ENCODE results near the gene FAM180A.

The FAM180A gene

DNA sequence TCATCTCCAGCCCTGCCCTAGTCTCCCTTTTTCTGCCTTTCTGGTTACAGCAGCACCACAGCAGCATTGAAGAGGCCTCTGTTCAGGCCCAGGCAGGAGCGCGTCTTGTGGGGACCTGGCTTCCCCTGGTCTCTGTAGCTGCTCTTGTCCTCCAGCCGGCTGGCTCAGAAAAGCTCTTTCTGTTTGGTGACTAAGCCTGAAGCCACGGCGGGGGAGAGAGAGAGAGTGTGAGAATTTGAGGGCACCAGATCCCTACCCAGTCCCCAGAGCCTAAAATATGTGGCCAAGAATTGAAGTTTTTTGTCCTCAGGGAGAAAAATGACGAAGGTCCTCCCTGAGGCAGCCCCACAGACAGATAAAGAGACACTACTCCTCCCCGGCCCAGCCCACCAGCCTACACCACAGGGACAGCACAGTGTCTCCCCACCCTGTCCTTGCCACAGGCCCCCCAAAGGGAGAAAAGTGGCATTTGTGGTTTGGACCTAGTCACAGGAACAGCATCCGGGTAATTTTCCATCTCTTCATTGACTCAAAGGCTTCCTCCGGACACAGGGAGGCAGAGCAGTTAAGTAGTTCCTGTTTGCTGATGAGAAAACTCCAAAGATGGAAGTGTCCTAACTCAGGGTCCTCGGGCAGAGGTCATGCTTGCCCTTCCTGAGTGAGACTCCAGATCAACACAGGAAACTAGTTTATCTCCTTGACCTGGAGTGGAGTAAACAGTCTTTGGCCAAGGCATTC lies 13.3 kb upstream of the FAM180A start:
- Histone ChIP-seq H3K4me1 (ENCODE audit: insufficient read depth, low read length) (peaks cover 13% of the 10 kb centered on the region; the same call in 1 of the 2 replicates), H3K9ac (ENCODE audit: low read depth, low read length) (no peak overlapping the region), H3K9me3 (ENCODE audit: control insufficient read depth, insufficient read depth, low read length) (no peaks in the 10 kb centered on the region; the same call in 1 of the 2 replicates), H3K36me3 (ENCODE audit: insufficient read depth, low read length) (peaks cover 3% of the 10 kb centered on the region; the same call in 1 of the 2 replicates)

DNA sequence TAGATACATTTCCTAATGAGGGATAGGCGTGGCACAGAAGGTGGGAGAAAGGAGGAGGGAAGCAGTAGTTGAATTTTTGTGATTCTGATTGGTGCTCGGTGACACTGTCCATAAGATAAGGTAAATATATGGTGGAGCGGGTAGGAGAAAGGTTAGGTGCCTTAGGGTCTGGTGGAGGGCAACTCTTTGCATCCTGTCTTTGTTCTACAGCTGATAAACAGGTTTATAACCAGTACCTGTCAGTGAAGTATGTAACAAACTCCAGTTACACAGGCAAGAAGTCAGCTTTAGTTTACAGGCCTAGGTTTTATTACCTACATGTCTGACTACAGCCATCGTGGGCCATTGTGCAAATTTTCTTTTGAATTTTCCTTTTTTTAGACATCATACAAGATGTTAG lies 10.9 kb upstream of the FAM180A start:
- Histone ChIP-seq H3K4me1 (ENCODE audit: insufficient read depth, low read length) (peaks cover 10% of the 10 kb centered on the region; the same call in 1 of the 2 replicates), H3K36me3 (ENCODE audit: insufficient read depth, low read length) (peaks cover 3% of the 10 kb centered on the region; the same call in 1 of the 2 replicates), H3K9ac (ENCODE audit: low read depth, low read length) (no peak overlapping the region), H3K9me3 (ENCODE audit: control insufficient read depth, insufficient read depth, low read length) (no peaks in the 10 kb centered on the region; the same call in 1 of the 2 replicates)

DNA sequence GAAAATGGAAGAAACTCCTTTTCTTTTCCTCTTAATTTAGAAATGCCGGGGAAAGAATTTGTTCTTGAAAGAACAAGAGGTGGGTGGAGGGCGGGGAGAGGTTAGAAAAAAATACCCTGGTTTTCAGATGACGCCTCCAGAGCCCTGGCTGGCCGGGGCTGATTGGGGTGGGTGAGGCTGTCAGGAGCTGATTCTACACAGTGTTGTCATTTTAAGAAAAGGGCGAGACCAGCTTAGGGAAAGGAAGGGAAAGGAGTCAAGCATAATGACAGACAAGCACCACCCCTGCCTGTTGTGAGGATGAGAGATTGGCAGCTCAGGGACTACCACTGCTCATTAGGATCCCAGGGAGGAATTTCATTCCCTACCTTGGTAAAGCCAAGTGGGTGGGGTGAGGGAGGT lies 9.9 kb upstream of the FAM180A start:
- Histone ChIP-seq H3K36me3 (ENCODE audit: insufficient read depth, low read length) (peaks cover 3% of the 10 kb centered on the region; the same call in 1 of the 2 replicates), H3K4me1 (ENCODE audit: insufficient read depth, low read length) (peaks cover 13% of the 10 kb centered on the region), H3K9ac (ENCODE audit: low read depth, low read length) (no peak overlapping the region), H3K9me3 (ENCODE audit: control insufficient read depth, insufficient read depth, low read length) (no peaks in the 10 kb centered on the region; the same call in 1 of the 2 replicates)

DNA sequence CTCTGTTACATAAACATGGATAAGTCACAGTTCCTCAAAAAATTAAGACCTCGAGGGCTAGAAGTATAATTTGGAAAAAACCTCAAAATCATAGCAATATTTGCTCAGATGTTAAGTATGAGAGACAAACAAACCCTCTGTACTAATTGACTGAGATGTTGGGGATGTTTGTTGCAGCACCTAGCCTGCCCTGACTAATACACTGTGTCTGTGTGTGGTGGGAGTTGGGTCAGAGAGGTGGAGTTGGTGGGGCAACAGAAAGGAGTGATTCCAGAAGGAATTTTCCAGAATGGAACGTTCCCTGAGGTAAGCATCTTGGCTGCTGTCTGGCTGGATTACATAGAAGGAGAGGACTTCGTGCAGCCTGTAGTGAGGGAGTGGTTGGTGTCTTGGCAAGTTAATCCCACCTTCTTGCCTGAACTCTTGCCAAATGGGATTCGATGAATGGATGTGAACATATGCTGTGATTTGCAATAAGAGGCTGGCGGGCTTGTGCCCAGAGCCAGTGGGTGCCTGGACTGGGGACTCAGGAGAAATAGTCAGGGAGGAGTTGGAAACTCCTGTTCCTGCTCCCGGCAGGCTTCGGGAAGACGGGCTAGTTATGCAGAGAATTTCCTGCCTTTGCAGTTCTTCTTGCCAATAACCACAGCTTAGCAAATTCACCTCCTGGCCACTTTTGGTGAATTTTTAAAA lies 9.3 kb upstream of the FAM180A start:
- H3K9ac ChIP-seq (ENCODE audit: low read depth, low read length), result no peak overlapping the region
- no peaks in the 10 kb centered on the region; the same call in 1 of the 2 replicates for H3K9me3 ChIP-seq (ENCODE audit: control insufficient read depth, insufficient read depth, low read length)
- H3K4me1 ChIP-seq (ENCODE audit: insufficient read depth, low read length), result peaks cover 13% of the 10 kb centered on the region
- H3K36me3 ChIP-seq (ENCODE audit: insufficient read depth, low read length), result peaks cover 1% of the 10 kb centered on the region; the same call in 1 of the 2 replicates

DNA sequence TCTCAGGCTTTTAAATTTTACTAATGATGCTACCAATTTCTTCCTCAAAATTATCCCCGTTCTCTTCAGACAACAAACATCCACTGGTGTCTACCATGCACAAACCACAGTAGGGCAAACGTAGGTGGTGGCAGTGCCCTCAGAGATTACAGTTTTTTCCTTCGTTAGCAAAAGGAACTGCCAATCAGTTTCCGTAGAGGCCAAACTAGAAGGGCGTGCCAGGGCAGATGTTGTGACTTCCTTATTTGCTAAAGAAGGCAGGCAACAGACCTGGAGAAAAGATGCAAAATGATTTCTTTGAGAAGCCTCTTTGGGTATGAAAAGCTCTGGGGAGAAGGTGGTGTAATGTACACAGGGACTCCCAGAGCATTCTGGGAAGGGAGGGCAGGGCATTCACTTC lies 7.6 kb upstream of the FAM180A start:
- H3K9me3 ChIP-seq (ENCODE audit: control insufficient read depth, insufficient read depth, low read length), result no peaks in the 10 kb centered on the region; the same call in 1 of the 2 replicates
- H3K9ac ChIP-seq (ENCODE audit: low read depth, low read length), result no peak overlapping the region
- H3K4me1 ChIP-seq (ENCODE audit: insufficient read depth, low read length), result peaks cover 13% of the 10 kb centered on the region
- H3K36me3 ChIP-seq (ENCODE audit: insufficient read depth, low read length), result no peaks in the 10 kb centered on the region

DNA sequence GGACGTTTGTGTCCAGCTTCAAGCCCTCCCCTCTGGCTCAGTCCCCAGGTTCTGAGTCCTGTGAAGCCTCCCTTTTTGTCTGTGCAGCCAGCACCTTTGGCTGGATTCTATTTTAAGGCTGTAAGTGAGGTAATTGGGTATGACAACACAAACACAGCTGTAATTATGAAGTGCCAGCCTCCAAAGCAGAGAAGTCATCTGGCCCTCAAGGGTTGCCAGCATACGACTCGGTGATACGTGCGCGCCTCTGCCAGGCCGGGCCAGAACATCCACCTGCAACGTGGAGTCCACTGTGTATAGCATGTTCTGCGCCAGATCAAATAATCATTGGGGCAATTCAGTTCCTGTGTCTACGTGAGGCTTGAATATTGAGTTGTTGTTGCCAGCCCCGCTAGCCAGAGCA lies 6.7 kb upstream of the FAM180A start:
- Histone ChIP-seq H3K4me1 (ENCODE audit: insufficient read depth, low read length) (peaks cover 13% of the 10 kb centered on the region), H3K36me3 (ENCODE audit: insufficient read depth, low read length) (no peaks in the 10 kb centered on the region), H3K9me3 (ENCODE audit: control insufficient read depth, insufficient read depth, low read length) (no peaks in the 10 kb centered on the region; the same call in 1 of the 2 replicates), H3K9ac (ENCODE audit: low read depth, low read length) (no peak overlapping the region)

DNA sequence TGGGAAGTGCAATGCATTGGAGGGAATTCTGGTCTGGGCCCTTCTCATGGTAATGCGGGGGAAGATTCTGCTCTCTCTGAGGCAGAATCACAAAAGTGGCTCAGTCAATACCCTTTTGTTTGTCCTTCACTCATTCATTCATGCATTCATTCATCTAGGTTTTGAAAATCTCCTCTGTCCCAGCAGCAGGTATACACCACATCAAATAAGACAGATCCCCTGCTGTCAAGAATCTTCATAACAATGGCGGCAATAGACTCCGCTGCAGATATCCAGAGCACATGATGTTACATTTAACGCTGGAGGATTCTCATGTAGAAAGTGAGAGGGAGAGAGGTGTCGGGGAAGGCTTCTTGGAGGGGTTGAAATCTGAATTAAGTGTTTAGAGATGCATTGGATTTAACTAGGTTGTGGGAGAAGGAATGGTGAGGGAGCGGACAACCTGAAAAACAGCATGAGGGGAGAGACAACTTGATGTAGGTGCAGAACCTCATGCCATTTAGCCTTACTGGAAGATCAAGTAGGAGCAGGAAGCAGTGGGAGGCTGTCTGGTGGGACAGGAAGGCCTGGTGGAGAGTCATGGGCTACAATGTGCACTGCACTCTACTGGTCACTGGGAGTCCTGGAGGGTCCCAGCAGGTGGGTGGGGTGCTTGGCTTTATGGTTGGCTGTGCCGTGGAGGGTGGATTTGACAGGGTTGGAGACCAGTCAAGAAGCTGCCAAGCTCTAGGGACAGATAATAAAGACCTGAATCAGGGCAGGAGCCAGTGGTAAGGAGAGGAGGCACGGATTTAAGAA lies 5.2 kb upstream of the FAM180A start:
- Histone ChIP-seq H3K4me1 (ENCODE audit: insufficient read depth, low read length) (peaks cover 7% of the 10 kb centered on the region), H3K9me3 (ENCODE audit: control insufficient read depth, insufficient read depth, low read length) (no peaks in the 10 kb centered on the region; the same call in 1 of the 2 replicates), H3K9ac (ENCODE audit: low read depth, low read length) (no peak overlapping the region; the same call in 1 of the 2 replicates), H3K36me3 (ENCODE audit: insufficient read depth, low read length) (no peaks in the 10 kb centered on the region)

DNA sequence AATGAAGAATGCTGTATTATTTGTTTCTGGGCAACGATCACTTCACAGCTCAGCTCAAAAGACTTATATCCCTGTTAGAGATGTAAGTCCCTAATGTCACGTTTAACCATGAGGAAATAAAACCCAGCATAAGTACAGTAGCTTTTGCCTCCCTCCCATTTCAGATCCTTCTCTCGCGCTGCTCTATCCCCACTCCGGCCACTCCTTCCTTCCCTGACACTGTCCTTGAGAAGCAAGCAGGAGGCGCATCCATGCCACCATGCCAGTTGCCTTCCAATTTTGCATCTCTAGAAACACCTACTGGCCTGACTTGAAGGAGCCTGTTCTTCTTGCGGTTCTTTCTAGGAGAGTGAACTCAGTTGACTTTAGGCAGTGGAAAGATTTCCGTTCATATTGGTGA lies 1.2 kb downstream of the FAM180A start:
- Histone ChIP-seq H3K9ac (ENCODE audit: low read depth, low read length) (no peak overlapping the region), H3K36me3 (ENCODE audit: insufficient read depth, low read length) (no peaks in the 10 kb centered on the region), H3K9me3 (ENCODE audit: control insufficient read depth, insufficient read depth, low read length) (no peaks in the 10 kb centered on the region), H3K4me1 (ENCODE audit: insufficient read depth, low read length) (peaks cover 8% of the 10 kb centered on the region; the same call in 1 of the 2 replicates)

DNA sequence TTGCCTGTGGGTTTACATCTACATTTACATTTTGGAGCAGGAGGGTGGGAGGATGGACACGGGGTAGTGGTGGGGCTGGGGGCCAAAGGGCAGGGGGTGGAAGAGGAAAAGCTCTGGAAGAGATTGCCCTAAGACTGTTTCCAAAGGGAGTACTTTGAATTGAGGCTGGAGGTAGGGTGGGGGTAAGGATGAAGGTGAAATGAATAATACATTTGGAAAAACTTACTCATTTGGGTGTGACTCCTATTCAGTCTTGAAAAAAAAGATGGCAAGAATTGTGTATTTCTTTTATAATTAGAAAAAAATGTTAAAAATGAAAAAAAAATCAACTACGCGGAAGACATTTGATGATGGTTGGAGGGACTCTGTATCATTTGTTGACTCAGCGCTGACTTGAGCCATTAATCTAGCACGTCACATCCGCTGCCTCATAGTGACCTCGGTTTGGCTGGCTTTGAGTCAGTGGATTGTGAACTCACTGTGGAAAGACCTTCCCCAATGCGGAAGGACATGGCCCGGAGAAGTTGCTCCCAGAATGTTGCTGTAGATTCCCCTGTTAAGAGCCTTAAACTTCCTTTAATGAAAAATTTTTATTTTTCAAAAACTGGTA lies 2.8 kb downstream of the FAM180A start:
- Histone ChIP-seq H3K9me3 (ENCODE audit: control insufficient read depth, insufficient read depth, low read length) (no peaks in the 10 kb centered on the region), H3K36me3 (ENCODE audit: insufficient read depth, low read length) (no peaks in the 10 kb centered on the region), H3K9ac (ENCODE audit: low read depth, low read length) (no peak overlapping the region), H3K4me1 (ENCODE audit: insufficient read depth, low read length) (peaks cover 8% of the 10 kb centered on the region; the same call in 1 of the 2 replicates)

DNA sequence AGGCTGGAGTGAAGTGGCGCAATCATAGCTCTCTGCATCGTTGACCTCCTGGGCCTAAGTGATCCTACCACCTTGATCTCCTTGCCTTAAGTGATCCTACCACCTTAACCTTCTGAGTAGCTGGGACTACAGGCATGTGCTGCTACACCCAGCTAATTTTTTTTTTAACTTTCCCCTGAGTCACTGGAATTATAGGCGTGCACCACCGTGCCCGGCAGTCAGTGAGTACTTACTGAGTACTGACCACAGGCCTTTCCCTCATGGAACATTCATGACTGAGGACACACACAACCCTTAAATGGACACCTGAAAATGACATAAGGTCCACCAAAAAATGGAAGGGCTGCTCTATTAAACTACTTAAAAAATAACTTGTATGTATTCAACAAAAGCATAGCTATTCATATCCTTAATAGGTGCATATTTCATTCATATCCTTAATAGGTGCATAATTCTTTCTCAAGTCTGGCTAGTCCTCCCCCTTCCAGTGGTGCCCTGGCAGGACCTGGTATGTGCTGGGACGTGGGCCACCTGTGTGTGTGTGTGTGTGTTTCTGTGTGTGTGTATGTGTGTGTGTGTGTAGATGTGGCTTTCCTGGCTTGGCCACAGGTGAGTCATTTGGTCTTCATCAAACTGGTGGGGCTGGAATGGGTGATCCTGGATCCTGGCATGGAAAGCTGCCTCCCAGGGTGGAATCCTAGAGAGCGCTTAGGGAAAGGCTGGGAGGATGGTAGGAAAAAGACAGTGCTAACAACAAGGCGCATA lies 3.5 kb downstream of the FAM180A start:
- no peaks in the 10 kb centered on the region for H3K9me3 ChIP-seq (ENCODE audit: control insufficient read depth, insufficient read depth, low read length)
- H3K9ac ChIP-seq (ENCODE audit: low read depth, low read length), result no peak overlapping the region
- peaks cover 8% of the 10 kb centered on the region; the same call in 1 of the 2 replicates for H3K4me1 ChIP-seq (ENCODE audit: insufficient read depth, low read length)
- H3K36me3 ChIP-seq (ENCODE audit: insufficient read depth, low read length), result no peaks in the 10 kb centered on the region

DNA sequence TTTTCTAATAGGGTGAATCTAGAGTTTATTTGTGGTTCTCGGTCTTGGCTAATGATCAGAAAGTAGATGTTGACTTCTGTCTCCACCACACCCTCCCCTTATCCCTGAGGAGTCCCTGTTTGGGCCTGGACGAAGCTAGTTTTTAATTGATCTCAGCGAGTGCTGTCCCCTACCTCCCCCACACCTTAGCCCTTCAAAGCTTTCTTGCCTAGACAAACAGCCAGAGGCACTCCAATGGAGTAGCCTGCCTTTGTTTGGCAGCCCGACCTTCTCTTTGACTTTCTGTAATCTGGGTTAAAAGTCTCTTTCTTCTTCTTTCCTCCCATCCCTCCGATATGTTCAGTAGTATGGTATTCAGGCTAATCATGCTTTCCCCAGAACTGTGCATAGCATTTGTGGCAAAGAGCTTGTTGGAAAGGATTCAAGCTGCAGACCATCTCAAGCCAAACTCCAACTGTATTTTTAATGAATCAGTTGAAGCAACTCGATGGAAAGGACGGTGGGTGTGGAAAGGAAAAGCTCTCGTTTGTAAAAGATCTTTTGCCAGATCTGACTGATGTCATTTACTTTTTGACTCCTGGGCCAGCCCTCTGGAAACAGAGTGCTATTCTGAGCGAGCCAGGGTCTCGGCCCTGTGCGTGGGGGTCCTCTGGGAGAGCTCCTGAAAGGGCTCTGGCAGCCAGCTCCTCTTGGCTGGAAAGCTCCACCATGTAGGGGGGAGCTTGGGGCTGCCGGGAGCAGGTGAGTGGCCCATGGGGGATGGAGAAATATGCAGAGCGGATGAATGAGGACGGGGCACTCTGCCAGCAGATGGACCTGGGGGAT lies 4.5 kb downstream of the FAM180A start:
- peaks cover 8% of the 10 kb centered on the region; the same call in 1 of the 2 replicates for H3K4me1 ChIP-seq (ENCODE audit: insufficient read depth, low read length)
- no peaks in the 10 kb centered on the region for H3K9me3 ChIP-seq (ENCODE audit: control insufficient read depth, insufficient read depth, low read length)

DNA sequence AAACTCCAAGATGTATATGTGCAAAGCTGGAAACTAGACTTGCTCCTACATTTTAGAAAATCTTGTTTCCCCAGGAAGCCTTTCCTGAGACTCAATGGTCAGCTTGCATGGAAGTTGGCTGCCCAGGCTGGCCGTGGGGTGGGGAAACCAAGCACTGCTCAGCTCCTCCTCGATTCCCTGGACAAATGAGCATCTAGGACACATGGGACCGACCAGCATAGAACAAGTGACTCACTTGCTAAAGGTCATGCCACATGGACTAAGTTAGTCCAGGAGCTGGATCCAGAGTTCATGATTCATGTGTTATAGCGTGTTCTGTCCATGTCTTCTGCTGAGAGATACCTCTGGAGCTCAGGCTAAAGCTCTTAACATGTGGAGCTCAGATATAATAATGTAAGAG lies 6.2 kb downstream of the FAM180A start:
- Histone ChIP-seq H3K9ac (ENCODE audit: low read depth, low read length) (no peak overlapping the region), H3K4me1 (ENCODE audit: insufficient read depth, low read length) (peaks cover 8% of the 10 kb centered on the region; the same call in 1 of the 2 replicates), H3K9me3 (ENCODE audit: control insufficient read depth, insufficient read depth, low read length) (no peaks in the 10 kb centered on the region), H3K36me3 (ENCODE audit: insufficient read depth, low read length) (no peaks in the 10 kb centered on the region)

More for the DNA sequence above, 4.5 kb downstream of the FAM180A start:
- no peaks in the 10 kb centered on the region for H3K36me3 ChIP-seq (ENCODE audit: insufficient read depth, low read length)
- no peak overlapping the region for H3K9ac ChIP-seq (ENCODE audit: low read depth, low read length)

DNA sequence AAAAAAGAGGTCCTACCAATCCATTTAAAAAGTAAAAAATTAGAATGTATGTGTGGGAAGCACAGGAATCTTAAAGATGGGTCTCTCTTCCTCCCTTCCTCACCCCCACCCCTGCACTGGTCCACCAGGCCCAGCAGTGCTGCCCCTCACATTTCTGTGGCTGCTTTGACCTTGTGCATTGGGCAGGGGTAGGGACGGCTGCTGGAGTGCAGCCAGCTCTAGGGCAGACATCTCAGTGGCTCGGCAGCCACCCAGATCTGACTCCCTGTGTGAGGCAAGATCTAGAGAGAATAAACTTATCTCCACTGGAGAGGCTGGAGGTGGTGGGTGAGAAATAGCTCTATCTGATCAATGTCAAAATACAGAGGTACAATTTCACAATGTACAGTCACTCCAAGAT lies 6.7 kb downstream of the FAM180A start:
- H3K9ac ChIP-seq (ENCODE audit: low read depth, low read length), result no peak overlapping the region
- no peaks in the 10 kb centered on the region for H3K36me3 ChIP-seq (ENCODE audit: insufficient read depth, low read length)
- peaks cover 8% of the 10 kb centered on the region; the same call in 1 of the 2 replicates for H3K4me1 ChIP-seq (ENCODE audit: insufficient read depth, low read length)
- H3K9me3 ChIP-seq (ENCODE audit: control insufficient read depth, insufficient read depth, low read length), result no peaks in the 10 kb centered on the region

Data from ES-I3 (cell line).